Loucy (cell line): ENCODE results near the gene SLC26A3.

Experiments used
- H2AFZ ChIP-seq: fragments of 200-600 bp; sonication (generic); 2 replicates; pipeline ENCODE4 v1.6.0; 2016; ENCODE audit warnings: antibody characterized with exemption, mild to moderate bottlenecking, low read length, moderate library complexity
- H3F3A ChIP-seq: fragments of 200-600 bp; 2 replicates; pipeline ENCODE4 v1.6.0; 2016; ENCODE audit warnings: antibody characterized with exemption, low read depth, mild to moderate bottlenecking
- H3K27me3 ChIP-seq: fragments of 200-600 bp; sonication (generic); 2 replicates; pipeline ENCODE4 v1.6.1; 2014; ENCODE audit warnings: low read length, mild to moderate bottlenecking; ENCODE audit not compliant: insufficient read depth, poor library complexity, severe bottlenecking
- H3K36me3 ChIP-seq: fragments of 200-600 bp; sonication (generic); 2 replicates; pipeline ENCODE4 v1.6.1; 2016; ENCODE audit warnings: low read length; ENCODE audit not compliant: insufficient read depth
- H3K4me1 ChIP-seq: fragments of 200-600 bp; sonication (generic); 2 replicates; pipeline ENCODE4 v1.5.1; 2014; ENCODE audit warnings: low read length, mild to moderate bottlenecking; ENCODE audit not compliant: insufficient read depth, poor library complexity, severe bottlenecking
- H3K4me2 ChIP-seq: fragments of 200-600 bp; sonication (generic); 2 replicates; pipeline ENCODE4 v1.6.0; 2014; ENCODE audit warnings: antibody characterized with exemption, low read length, low read depth, mild to moderate bottlenecking; ENCODE audit not compliant: poor library complexity, severe bottlenecking
- H3K4me3 ChIP-seq: fragments of 200-600 bp; sonication (generic); 2 replicates; pipeline ENCODE4 v1.5.1; 2014; ENCODE audit warnings: low read length, mild to moderate bottlenecking, mixed read lengths; ENCODE audit not compliant: poor library complexity, severe bottlenecking
- H3K79me2 ChIP-seq: fragments of 200-600 bp; sonication (generic); 2 replicates; pipeline ENCODE4 v1.6.1; 2014; ENCODE audit warnings: low read length; ENCODE audit not compliant: insufficient read depth
- H3K9ac ChIP-seq: fragments of 200-600 bp; sonication (generic); 2 replicates; pipeline ENCODE4 v1.6.0; 2014; ENCODE audit warnings: mild to moderate bottlenecking, low read depth, low read length, moderate library complexity; ENCODE audit not compliant: poor library complexity, severe bottlenecking
- H3K9me2 ChIP-seq: fragments of 200-600 bp; sonication (generic); replicated peaks from 2 replicates; pipeline ENCODE4 v1.6.1; 2016; ENCODE audit warnings: low read depth, low read length, mixed read lengths
- H3K9me3 ChIP-seq: fragments of 200-600 bp; sonication (generic); 2 replicates; pipeline ENCODE4 v1.6.1; 2014; ENCODE audit warnings: mild to moderate bottlenecking, antibody characterized with exemption, low read length, low read depth; ENCODE audit not compliant: insufficient read depth
- H4K20me1 ChIP-seq: fragments of 200-600 bp; sonication (generic); 2 replicates; pipeline ENCODE4 v1.6.0; 2014; ENCODE audit warnings: antibody characterized with exemption, low read length, mild to moderate bottlenecking; ENCODE audit not compliant: insufficient read depth, poor library complexity, severe bottlenecking
- CTCF ChIP-seq: fragments of 200-600 bp; sonication (generic); conservative IDR thresholded peaks from 2 replicates; pipeline ENCODE4 v1.5.1; 2014; ENCODE audit warnings: mild to moderate bottlenecking, antibody characterized with exemption, low read length
- EZH2phosphoT487 ChIP-seq: fragments of 200-600 bp; IDR thresholded peaks from 2 replicates; pipeline ENCODE4 v1.6.1; 2018; ENCODE audit warnings: antibody characterized with exemption, mild to moderate bottlenecking, moderate library complexity, borderline replicate concordance

The SLC26A3 gene

GRCh38 chr7:107827501-107827900, 24.5 kb upstream of the SLC26A3 start:
- TF ChIP-seq EZH2phosphoT487 = no peak
- no peak for TF ChIP-seq CTCF
- Histone ChIP-seq H3K79me2 (no peaks in the 10 kb centered on the region), H3K4me2 (no peak overlapping the region), H3K27me3 (no peaks in the 10 kb centered on the region), H2AFZ (no peak overlapping the region), H3K4me3 (no peak overlapping the region), H3K9me2 (no peaks in the 10 kb centered on the region), H3K9me3 (no peaks in the 10 kb centered on the region), H3K9ac (no peak overlapping the region), H3F3A (no peaks in the 10 kb centered on the region), H4K20me1 (no peaks in the 10 kb centered on the region), H3K4me1 (no peaks in the 10 kb centered on the region), H3K36me3 (no peaks in the 10 kb centered on the region)

- H3K4me1 ChIP-seq = no peaks in the 10 kb centered on the region
- H3F3A ChIP-seq = no peaks in the 10 kb centered on the region
- H3K9me3 ChIP-seq = no peaks in the 10 kb centered on the region
- no peak overlapping the region for H3K4me3 ChIP-seq
- no peak overlapping the region for H3K9ac ChIP-seq
- no peaks in the 10 kb centered on the region for H3K27me3 ChIP-seq
- no peaks in the 10 kb centered on the region for H3K9me2 ChIP-seq
- no peaks in the 10 kb centered on the region for H3K79me2 ChIP-seq
- TF ChIP-seq CTCF (no peak), EZH2phosphoT487 (no peak)
- H2AFZ ChIP-seq = no peak overlapping the region
- H3K4me2 ChIP-seq = no peak overlapping the region
- no peaks in the 10 kb centered on the region for H3K36me3 ChIP-seq
- H4K20me1 ChIP-seq = no peaks in the 10 kb centered on the region
These were observed 23.4 kb upstream of the SLC26A3 start for GRCh38 chr7:107826451-107826850.

- Histone ChIP-seq H4K20me1 (no peaks in the 10 kb centered on the region), H3F3A (no peaks in the 10 kb centered on the region), H3K9me3 (no peaks in the 10 kb centered on the region), H3K9ac (no peak overlapping the region), H3K4me3 (no peak overlapping the region), H3K4me2 (no peak overlapping the region), H3K27me3 (no peaks in the 10 kb centered on the region), H2AFZ (no peak overlapping the region), H3K9me2 (no peaks in the 10 kb centered on the region), H3K36me3 (no peaks in the 10 kb centered on the region), H3K4me1 (no peaks in the 10 kb centered on the region), H3K79me2 (no peaks in the 10 kb centered on the region)
- TF ChIP-seq CTCF = no peak
- no peak for TF ChIP-seq EZH2phosphoT487
These were observed 21.8 kb upstream of the SLC26A3 start for GRCh38 chr7:107824858-107825257.
